ENCODE results near the gene KLHL17.

DNA sequence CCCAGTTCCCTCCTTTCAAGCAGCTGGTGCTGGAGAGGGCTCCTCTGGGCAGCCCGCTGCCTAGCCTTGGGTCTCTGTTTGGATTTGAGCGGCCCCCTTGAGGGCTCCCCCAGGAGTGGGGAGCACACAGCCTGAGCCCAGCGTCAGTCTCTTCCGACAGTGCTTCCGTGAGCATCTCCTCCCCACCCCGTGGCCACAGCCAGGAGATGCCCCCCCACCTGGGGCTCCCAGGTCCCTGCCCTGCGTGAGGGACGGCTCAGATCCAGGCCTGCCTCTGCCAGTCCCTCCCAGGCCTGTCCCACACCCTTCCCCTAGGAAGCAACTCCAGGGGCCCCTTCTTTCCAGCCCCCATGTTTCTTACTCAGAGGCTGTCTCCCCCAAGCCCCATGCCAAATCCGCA is 33.1 kb upstream of the KLHL17 start:
- no peak for TF ChIP-seq POLR2A (IDR thresholded peaks at IDR 0.05; ENCODE audit: low read length)
- no peak for TF ChIP-seq GATA1 (IDR thresholded peaks at IDR 0.05; ENCODE audit: low read depth, low read length)

Data from erythroblast (primary cell).